NCI-H345 treated with DMSO at 0.1 percent for 48 hours (cell line): ENCODE results near the gene SHTN1.

ENCODE experiments used
- DNase-seq: peaks from one replicate; lab custom pipeline; 2025; ENCODE audit not compliant: unreplicated experiment; lab: John Stamatoyannopoulos, UW

Gene SHTN1

GRCh38 chr10:116836902-116837523 lies 168.0 kb downstream of the SHTN1 start:
- peak; percentile 57 for DNase-seq

GRCh38 chr10:116836083-116836482 lies 168.9 kb downstream of the SHTN1 start:
- DNase-seq, result peak; percentile 88

- no peak for DNase-seq
Observed at GRCh38 chr10:116835658-116836057, 169.3 kb downstream of the SHTN1 start.

- no peak for DNase-seq
Observed at GRCh38 chr10:116833986-116834985, 170.7 kb downstream of the SHTN1 start.

- no peak for DNase-seq
Observed at GRCh38 chr10:116831790-116832189, 173.2 kb downstream of the SHTN1 start.
